Esophagus muscularis mucosa (tissue), 4 donors: Measurements from ENCODE around the gene VAMP8. TPM values are rescaled to one million over a fixed set of nuclear protein-coding genes. Genes with fewer than 3 reads are reported as not detected.
A peak's percentile ranks its signal among the peaks of the same experiment; 100 is the strongest.

ENCODE experiments used
- DNase-seq: peaks from one replicate; pipeline ENCODE4 v3.0.0-alpha.2; 2017; ENCODE audit errors: extremely low spot score
- H3K27ac ChIP-seq, 4 donors: fragments of 200-600 bp; sonication (generic); replicated peaks in 1 of 4; 1 replicate in 3 of 4; 2 replicates in 1 of 4; pipeline ENCODE4 v1.5.1; 2016 to 2019; ENCODE audit warnings: mild to moderate bottlenecking in 1 of 4
- H3K27me3 ChIP-seq, 4 donors: fragments of 200-600 bp; sonication (generic); one replicate each; pipeline versions ENCODE4 v1.5.1 to v1.6.0; 2016 to 2019
- H3K36me3 ChIP-seq, 4 donors: fragments of 200-600 bp; sonication (generic); one replicate each; pipeline ENCODE4 v1.5.1; 2016 to 2019
- H3K4me1 ChIP-seq, 4 donors: fragments of 200-600 bp; sonication (generic); one replicate each; pipeline ENCODE4 v1.5.1; 2016 to 2019
- H3K4me3 ChIP-seq, 4 donors: fragments of 200-600 bp; sonication (generic); 1 replicate in 2 of 4; 2 replicates in 2 of 4; pipeline ENCODE4 v1.5.1; 2016 to 2019; ENCODE audit warnings: mild to moderate bottlenecking in 4 of 4, moderate library complexity in 1 of 4
- H3K9me3 ChIP-seq, 4 donors: fragments of 200-600 bp; sonication (generic); 1 replicate in 3 of 4; 2 replicates in 1 of 4; pipeline ENCODE4 v1.5.1; 2016 to 2019
- EP300 ChIP-seq: sonication (generic); formaldehyde crosslinking; IDR thresholded peaks from one replicate; pipeline ENCODE4 v1.6.1; 2017; ENCODE audit warnings: antibody characterized with exemption
- POLR2A ChIP-seq: fragments of 450-650 bp; IDR thresholded peaks from one replicate; pipeline ENCODE4 v1.6.1; 2017; ENCODE audit warnings: antibody characterized with exemption, moderate library complexity, mild to moderate bottlenecking, low read depth
- POLR2AphosphoS5 ChIP-seq, 2 donors: sonication (generic); formaldehyde crosslinking; IDR thresholded peaks; one replicate each; pipeline ENCODE4 v1.6.1; 2017; ENCODE audit warnings: antibody characterized with exemption in 2 of 2
- WGBS: methylation state at CpG from one replicate; pipeline ENCODE4 v1.1.5; 2018; 5-methylcytosine and 5-hydroxymethylcytosine counted together
- intact Hi-C: fragments of 100-400 bp; cut with DNase I; formaldehyde crosslinking; loops from one replicate; pipeline ENCODE4 v1.15.1; 2023
- total RNA-seq, 4 donors: library from RNA; depleted of rRNA; stranded (reverse); fragments of >200 nt; gene quantifications; one replicate each; pipeline versions ENCODE4 v1.1.0 to v1.2.1, GENCODE V29; 2016
- TF ChIP-seq, protein P1 (sequence below), 3 experiments: fragments of 200-600 bp in 2 of 3; fragments of 450-650 bp in 1 of 3; sonication (generic) in 2 of 3; IDR thresholded peaks; one replicate each; pipeline ENCODE4 v1.5.1; 2017 to 2019; ENCODE audit warnings: antibody characterized with exemption in 3 of 3, mild to moderate bottlenecking in 2 of 3, moderate library complexity in 1 of 3

Gene VAMP8
- total RNA-seq: 10 to 100 TPM in 2 of 4 donors, 1 to 10 TPM in 2; 4.8 to 15.6 (median 8.3) TPM

DNA sequence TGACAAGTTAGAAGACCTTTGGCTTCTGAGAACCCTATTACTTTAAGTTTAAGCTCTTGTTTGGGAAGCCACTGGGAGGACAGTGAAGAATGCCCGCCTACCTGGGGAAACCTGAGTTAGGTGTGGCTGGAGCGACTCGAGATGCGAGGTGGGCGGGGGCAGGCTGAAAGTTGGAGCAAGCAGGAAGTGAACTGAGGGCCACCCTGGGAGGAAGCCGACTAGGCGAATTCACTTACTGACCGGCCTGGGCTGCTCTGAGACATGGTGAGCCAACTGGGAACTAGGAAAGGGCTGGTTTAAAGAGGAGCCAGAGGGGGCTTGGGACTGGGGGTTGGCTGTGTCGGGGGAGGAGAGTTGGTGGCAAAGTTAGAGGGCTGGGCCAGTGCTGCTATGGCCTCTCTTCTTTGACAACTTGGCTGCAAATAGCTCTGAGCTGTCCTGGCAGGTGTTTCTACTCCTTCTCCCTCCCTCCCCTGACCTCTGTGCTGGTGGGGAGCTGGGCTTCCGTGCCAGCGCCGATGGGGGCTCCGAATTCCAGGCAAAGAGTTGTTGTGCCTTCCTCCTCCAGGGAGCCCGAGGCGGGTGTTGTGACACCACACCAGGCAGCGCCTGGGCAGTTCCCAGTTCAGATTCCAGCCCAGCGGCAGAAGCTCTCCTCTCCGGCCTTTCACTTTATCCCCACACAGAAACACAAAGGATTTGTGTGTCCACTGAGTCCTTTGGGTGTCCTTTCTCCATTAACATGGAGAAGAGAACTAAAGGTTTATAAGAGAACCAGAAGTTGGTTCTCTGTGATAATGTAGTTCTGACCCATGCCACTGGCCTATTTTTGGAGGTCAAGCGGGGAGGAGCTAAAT is at the start of gene VAMP8:
Gene VAMP8, plus strand, starts transcription at position 201 of the 857 bp plus-strand sequence. Its CDS starts 61 bp downstream, at position 262.
- Histone ChIP-seq H3K27ac (peak within 1 kb of the TSS; percentile 53 to 74 (median 70)), H3K36me3 (no peaks in the 10 kb centered on the region), H3K4me1 (peaks cover 20 to 42% (median 38%) of the 10 kb centered on the region in 4 donors), H3K4me3 (peak within 1 kb of the TSS; percentile 34 to 54 (median 36)), H3K9me3 (no peaks in the 10 kb centered on the region), H3K27me3 (no peaks in the 10 kb centered on the region)
- no peak for DNase-seq
- 60% methylated on average over 17 of the region's 19 CpGs for WGBS
- intact Hi-C loops: no loop called here
- TF ChIP-seq EP300 (no peak), POLR2A (no peak), POLR2AphosphoS5 (IDR thresholded peaks at IDR 0.05) (no peak)
- TF ChIP-seq, protein P1, sequence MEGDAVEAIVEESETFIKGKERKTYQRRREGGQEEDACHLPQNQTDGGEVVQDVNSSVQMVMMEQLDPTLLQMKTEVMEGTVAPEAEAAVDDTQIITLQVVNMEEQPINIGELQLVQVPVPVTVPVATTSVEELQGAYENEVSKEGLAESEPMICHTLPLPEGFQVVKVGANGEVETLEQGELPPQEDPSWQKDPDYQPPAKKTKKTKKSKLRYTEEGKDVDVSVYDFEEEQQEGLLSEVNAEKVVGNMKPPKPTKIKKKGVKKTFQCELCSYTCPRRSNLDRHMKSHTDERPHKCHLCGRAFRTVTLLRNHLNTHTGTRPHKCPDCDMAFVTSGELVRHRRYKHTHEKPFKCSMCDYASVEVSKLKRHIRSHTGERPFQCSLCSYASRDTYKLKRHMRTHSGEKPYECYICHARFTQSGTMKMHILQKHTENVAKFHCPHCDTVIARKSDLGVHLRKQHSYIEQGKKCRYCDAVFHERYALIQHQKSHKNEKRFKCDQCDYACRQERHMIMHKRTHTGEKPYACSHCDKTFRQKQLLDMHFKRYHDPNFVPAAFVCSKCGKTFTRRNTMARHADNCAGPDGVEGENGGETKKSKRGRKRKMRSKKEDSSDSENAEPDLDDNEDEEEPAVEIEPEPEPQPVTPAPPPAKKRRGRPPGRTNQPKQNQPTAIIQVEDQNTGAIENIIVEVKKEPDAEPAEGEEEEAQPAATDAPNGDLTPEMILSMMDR (IDR thresholded peaks at IDR 0.05): no peak

- Histone ChIP-seq H3K9me3 (no peaks in the 10 kb centered on the region), H3K27ac (no peak overlapping the region), H3K4me1 (peaks cover 17 to 26% (median 22%) of the 10 kb centered on the region in 4 donors), H3K27me3 (no peaks in the 10 kb centered on the region), H3K36me3 (no peaks in the 10 kb centered on the region), H3K4me3 (no peak overlapping the region)
- no peak for DNase-seq
- intact Hi-C loops: no loop called here
- TF ChIP-seq EP300: no peak
- TF ChIP-seq, protein P1 (IDR thresholded peaks at IDR 0.05): no peak
- no peak for TF ChIP-seq POLR2AphosphoS5 (IDR thresholded peaks at IDR 0.05)
- TF ChIP-seq POLR2A: no peak
Measured at GRCh38 chr2:85527787-85528186, 49.6 kb upstream of the VAMP8 start.

DNA sequence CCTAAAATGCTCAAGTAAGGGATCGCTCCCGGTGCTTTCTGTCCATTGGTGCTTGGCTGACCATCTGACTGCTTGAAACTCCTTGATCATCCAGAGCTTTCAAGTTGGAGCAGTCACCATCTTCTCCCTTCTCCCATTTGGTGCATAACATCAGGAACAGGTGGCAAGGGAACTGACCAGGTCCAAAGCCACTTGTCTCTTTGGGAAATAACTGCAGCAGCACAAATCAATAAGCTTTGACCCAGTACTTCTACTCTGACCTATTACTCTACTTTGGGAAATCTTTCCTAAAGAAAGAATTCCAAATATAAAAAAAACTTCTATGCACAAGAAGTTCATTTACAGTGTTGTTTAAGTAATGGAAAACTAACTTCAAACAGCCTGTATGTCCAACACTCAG is 49.0 kb upstream of the VAMP8 start:
- Histone ChIP-seq H3K27ac (no peak overlapping the region), H3K4me3 (no peak overlapping the region), H3K36me3 (no peaks in the 10 kb centered on the region), H3K27me3 (no peaks in the 10 kb centered on the region), H3K4me1 (peaks cover 17 to 22% (median 21%) of the 10 kb centered on the region in 4 donors), H3K9me3 (no peaks in the 10 kb centered on the region)
- no peak for DNase-seq
- intact Hi-C loops: no loop called here
- TF ChIP-seq EP300 (no peak), POLR2AphosphoS5 (IDR thresholded peaks at IDR 0.05) (no peak), POLR2A (no peak)
- TF ChIP-seq, protein P1 (IDR thresholded peaks at IDR 0.05): no peak
- 83% methylated on average over 2 of the region's 2 CpGs for WGBS

DNA sequence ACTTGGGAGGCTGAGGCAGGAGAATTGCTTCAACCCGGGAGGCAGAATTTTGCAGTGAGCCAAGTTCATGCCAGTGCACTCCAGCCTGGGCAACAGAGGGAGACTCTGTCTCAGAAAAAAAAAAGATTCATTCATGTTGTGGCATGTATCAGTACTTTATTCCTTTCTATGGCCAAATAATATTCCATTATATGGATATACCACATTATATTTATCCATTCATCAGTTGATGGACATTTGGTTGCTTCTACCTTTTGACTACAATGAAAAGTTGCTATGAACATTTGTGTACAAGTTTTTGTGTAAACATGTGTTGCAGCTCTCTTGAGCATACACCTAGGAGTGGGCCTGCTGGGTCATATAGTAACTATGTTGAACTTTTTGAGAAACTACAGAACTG is 47.6 kb upstream of the VAMP8 start:
- H3K27me3 ChIP-seq: no peaks in the 10 kb centered on the region
- intact Hi-C loops: no loop called here
- no peak overlapping the region for H3K27ac ChIP-seq
- no peak for TF ChIP-seq EP300
- TF ChIP-seq POLR2A: no peak
- 100% methylated on average over 1 of the region's 1 CpG for WGBS
- DNase-seq: no peak
- H3K4me3 ChIP-seq: no peak overlapping the region
- no peaks in the 10 kb centered on the region for H3K36me3 ChIP-seq
- H3K9me3 ChIP-seq: no peaks in the 10 kb centered on the region
- H3K4me1 ChIP-seq: peaks cover 4 to 8% (median 7%) of the 10 kb centered on the region in 4 donors

- no peak overlapping the region for H3K4me3 ChIP-seq
- no peak overlapping the region for H3K27ac ChIP-seq
- H3K36me3 ChIP-seq: no peaks in the 10 kb centered on the region
- intact Hi-C loops: no loop called here
- no peaks in the 10 kb centered on the region for H3K27me3 ChIP-seq
- H3K9me3 ChIP-seq: no peaks in the 10 kb centered on the region
- TF ChIP-seq POLR2A (no peak), POLR2AphosphoS5 (IDR thresholded peaks at IDR 0.05) (no peak), EP300 (no peak)
- TF ChIP-seq, protein P1 (IDR thresholded peaks at IDR 0.05): no peak
- DNase-seq: no peak
- WGBS: no CpG with 5 or more reads among the region's 2 CpGs
- peaks cover under 1 to 15% (median 8%) of the 10 kb centered on the region in 4 donors for H3K4me1 ChIP-seq
Measured at GRCh38 chr2:85531589-85531988, 45.8 kb upstream of the VAMP8 start.
